NCI-H2196 (cell line): Measurements from ENCODE around the gene TXNL4B.

Source experiments
- DNase-seq: peaks from one replicate; lab custom pipeline; 2025; ENCODE audit not compliant: unreplicated experiment; lab: John Stamatoyannopoulos, UW

TXNL4B gene

DNA sequence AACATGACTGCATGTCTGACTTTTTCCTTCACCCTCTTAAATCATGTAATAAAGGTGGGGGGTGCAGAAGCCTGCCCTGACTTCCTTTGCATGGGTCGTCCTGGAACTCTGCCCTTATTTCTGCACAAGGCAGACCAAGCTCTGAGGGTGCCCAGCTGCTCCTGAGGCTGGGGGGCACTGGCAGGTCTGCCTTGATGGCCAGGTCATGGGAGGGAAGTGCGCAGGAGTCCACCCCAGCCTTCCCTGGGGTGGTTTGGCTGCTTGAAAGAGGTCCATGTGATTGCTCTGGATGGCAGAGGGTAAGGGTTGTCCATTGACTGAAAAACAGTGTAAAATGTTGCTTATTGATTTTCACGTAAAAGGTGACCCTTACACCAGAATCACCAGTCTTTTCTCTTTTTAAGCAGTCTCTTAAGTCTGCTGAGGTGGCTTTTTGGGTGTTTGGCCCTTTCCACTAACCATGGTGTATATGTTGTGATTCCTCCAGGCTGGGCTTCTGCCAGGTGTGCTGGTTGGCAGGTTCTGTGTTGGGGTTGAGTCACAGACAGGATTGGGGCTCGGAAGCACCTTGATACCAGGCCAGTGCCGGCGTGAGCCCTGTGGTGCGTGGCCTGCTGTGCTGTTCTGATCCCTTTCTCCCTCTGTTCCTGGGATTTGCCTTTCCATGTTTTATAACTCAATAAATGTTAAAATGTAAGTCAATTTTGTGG lies 19.6 kb upstream of the TXNL4B start:
- DNase-seq: no peak

DNA sequence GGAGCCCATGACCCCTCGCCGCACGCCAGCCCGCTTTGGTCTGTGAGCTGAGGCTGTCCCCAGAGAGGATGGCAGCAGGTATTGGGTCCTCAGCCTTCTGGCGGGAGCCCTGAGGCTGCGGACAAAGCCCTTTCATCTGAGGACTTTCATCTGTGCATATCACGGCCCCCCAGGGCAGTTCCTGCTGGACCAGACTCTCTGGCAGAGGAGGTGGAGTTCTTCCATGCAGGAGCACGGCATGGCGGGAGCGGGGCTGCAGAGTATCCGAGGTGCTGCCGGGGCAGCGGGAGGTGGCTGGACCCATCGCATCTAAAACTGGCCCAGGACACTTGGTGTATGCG lies 19.0 kb upstream of the TXNL4B start:
- DNase-seq: no peak

- DNase-seq: no peak
Measured at GRCh38 chr16:72111657-72112451, 18.4 kb upstream of the TXNL4B start.

GRCh38 chr16:72110662-72111615 lies 17.5 kb upstream of the TXNL4B start:
- DNase-seq: no peak

DNA sequence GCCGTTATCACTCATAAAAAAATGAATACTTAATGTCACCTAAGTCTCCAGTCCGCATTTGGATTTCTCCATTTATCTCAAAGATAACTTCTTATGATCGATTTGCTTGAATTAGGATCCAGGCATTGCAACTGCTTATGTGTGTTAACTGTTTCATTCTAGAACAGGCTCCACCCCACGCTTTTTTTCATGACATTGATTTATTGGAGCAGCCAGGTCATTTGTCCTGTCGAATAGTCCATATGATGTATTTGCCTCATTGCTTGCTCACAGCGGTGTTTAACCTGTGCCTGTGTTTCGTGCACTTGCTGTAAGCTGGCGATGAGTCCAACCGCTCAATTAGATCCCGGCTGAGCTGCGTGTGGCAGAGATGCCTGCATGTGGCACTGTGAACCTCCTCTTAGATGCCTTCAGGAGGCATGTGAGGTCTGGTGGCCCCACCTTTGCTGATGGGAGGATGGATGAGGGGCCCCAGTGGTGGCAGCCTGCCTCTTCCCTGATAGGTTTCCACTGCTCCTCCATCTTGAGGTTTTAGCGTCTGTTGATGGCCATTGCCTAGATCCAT lies 16.6 kb upstream of the TXNL4B start:
- no peak for DNase-seq

DNA sequence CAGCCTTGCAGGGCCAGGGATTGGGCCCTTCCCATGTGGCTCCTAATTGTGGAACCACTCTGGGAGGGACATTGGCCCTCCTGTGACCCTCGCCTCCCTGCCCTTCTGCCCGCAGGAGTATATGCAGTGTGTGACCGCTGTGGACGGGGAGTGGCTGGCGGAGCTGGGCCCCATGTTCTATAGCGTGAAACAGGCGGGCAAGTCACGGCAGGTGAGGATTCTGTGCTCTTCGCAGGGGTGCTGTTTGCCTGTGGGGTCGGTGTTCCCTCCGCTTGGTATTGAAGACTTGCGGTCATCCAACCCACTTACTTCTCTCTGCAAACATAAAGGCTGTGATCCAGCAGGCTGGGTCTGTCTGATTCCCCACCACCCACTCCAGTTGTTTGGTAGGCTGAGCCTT lies 15.9 kb upstream of the TXNL4B start:
- DNase-seq: no peak

DNA sequence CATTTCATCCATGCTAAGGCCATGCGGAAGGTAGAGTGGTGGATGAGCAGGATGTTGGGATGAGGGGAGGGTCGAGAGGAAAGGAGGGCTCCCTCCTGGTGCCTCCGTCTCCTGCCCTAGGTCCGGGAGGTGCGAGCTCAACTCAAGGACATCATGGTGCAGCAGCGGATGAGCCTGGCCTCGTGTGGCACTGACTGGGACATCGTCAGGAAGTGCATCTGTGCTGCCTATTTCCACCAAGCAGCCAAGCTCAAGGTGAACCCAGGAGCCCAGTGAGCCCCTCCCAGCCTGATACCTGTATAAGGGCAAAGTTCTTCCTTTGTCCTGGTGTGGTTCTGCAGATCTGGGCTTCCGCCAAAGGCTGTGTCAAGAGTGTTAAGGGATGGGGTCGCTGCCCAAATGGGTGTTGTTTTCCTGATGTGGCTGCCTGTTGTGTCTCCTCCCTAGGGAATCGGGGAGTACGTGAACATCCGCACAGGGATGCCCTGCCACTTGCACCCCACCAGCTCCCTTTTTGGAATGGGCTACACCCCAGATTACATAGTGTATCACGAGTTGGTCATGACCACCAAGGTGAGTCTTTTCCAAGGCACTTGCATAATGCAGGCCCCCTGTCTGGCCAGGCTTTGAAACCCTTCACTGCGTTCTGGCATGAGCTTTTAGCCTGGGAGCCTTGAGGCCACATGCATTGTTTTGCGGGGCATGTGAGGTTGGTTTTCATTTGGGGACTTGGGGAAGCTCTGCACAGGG lies 15.1 kb upstream of the TXNL4B start:
- DNase-seq: no peak

GRCh38 chr16:72107371-72107770 lies 14.0 kb upstream of the TXNL4B start:
- DNase-seq: no peak

- DNase-seq: no peak
Measured at GRCh38 chr16:72105978-72106377, 12.6 kb upstream of the TXNL4B start.

DNA sequence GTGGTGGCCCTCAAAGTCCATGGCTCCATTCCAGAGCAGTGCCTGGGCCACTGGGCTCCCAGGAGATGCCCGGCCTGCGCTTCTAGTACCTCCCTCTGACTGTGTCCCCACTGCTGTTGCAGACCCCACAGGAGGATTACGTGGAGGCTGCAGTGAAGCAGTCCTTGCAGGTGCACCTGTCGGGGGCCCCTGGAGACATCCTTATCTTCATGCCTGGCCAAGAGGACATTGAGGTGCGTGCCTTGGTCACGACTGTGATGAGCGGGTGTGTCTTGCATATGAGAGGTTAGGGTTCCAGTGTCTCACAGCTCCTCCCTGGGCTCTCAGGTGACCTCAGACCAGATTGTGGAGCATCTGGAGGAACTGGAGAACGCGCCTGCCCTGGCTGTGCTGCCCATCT lies 11.5 kb upstream of the TXNL4B start:
- no peak for DNase-seq

DNA sequence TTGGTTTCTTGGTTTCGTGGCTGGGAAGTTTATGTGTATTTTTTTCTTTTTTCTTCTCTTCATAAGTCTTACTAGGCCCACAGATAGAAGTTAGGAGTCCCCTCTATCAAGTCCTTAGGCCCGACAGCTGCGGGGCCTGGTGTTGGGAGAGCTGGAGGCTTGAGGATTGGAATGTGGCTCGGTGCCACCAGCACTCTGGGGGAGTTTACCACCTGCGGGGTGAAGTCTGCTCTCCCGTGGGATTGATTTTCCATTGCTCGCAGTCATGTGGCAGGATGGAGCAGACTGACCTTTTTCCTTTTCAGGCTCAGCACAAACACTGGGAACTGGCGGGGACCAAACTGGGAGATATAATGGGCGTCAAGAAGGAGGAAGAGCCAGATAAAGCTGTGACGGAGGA lies 7.8 kb upstream of the TXNL4B start:
- DNase-seq: no peak

- peak; percentile 35 for DNase-seq
Measured at GRCh38 chr16:72099377-72099818, 6.0 kb upstream of the TXNL4B start.

GRCh38 chr16:72098936-72099335 lies 5.5 kb upstream of the TXNL4B start:
- DNase-seq: no peak

GRCh38 chr16:72094266-72094610 lies 818 bp upstream of the TXNL4B start:
- DNase-seq: no peak

DNA sequence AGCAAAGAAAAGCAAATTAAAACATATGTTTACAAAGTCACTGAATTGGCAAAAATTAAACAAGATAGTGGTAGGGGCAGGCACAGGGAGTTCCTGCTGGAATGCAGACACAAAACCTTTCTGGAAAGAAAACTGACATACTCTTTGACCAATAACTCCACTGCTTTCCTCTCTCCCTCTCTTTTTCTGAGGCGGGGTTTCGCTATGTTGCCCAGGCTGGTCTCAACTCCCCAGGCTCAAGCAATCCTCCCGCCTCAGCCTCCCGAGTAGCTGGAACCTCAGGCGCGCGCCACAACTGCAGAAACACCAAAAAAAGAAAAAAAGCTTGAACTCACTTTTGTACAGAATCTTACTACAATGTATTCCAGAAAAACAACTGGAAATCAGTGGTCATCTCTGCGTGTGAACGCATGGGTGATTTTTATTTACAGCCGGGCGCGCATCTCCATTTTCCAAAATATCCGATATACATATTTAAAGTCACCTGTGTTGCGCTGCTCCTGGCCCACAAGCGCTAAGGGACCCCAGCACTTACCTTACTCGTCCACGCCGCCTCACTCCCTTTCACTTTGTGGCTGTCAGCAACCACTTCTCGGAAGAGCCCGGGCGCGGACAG lies 480 bp downstream of the TXNL4B start:
- no peak for DNase-seq

GRCh38 chr16:72091217-72091616 lies 2.2 kb downstream of the TXNL4B start:
- no peak for DNase-seq

DNA sequence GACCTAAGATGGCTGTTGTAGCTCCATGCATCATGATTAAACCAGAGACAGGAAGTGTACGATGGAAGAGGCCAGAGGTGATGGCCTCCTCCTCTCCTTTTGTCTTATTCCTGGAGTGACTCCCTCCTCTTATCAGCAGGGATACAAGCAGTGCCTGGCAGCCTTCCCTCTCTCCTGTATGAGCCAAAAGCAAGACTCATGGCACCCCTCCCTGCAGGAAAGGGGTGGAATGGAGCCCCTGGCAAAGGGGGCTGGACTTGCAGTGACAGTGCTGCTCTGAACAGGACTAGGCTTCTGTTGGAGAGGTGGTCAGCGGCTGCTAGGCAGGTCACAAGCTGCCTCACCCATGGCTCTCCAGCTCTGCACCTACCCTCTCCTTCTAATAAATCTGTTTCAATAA lies 8.4 kb downstream of the TXNL4B start:
- DNase-seq: no peak

- no peak for DNase-seq
Measured at GRCh38 chr16:72084445-72084844, 9.0 kb downstream of the TXNL4B start.

DNA sequence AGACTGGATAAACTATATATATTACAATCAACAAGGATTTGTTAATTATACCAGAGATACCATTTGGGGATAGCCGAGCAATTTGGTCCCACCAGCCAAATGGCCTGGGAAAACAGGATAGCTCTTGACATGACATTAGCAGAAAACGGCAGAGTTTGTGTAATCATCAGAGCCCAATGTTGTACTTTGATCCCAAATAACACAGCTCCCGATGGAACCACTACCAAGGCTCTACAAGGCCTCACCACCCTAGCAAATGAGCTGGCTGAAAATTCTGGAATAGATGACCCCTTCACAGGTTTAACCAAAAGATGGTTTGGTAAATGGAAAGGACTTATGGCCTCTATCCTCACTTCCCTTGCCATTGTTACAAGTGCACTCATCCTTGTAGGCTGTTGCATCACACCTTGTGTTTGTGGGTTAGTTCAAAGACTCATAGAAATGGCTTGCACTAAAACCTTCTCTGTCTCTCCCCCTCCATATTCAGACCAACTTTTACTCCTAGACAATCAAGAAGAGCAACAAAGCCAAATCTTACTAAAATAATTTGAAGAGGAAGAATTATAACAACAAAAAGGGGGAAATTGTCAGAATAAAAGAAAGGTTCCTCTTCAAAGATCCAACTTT lies 9.5 kb downstream of the TXNL4B start:
- no peak for DNase-seq
